Panc1 (cell line): Measurements from ENCODE around the gene DNM1. TPM values are rescaled to one million over a fixed set of nuclear protein-coding genes. Genes with fewer than 3 reads are reported as not detected.
A peak's percentile ranks its signal among the peaks of the same experiment; 100 is the strongest.

Experiments used
- ATAC-seq: fragments of 200-7000 bp; cut with Tn5 transposase; 2 replicates; pipeline ENCODE4 v1.9.1; 2020; ENCODE audit warnings: mild to moderate bottlenecking, moderate library complexity
- BruUV-seq: library from RNA; stranded (reverse); fragments of 400-500 nt; replicated peaks from 2 replicates; lab custom pipeline; 2021; lab: Mats Ljungman, UMichigan
- CTCF ChIA-PET: fragments of 300-600 bp; sonication (Branson Sonifier 250); formaldehyde crosslinking; loops from one replicate; lab custom pipeline; 2022; ENCODE audit warnings: antibody characterized with exemption; lab: Charles Lee
- POLR2A ChIA-PET: fragments of 300-600 bp; sonication (Branson Sonifier 250); formaldehyde crosslinking; loops from one replicate; lab custom pipeline; 2022; ENCODE audit warnings: antibody characterized with exemption; lab: Charles Lee
- DNase-seq: peaks from one replicate; pipeline ENCODE4 v3.0.0-alpha.2; 2010; ENCODE audit warnings: low read depth, low spot score
- H3K27ac ChIP-seq: 2 replicates; pipeline ENCODE4 v1.5.1; 2011; ENCODE audit warnings: mild to moderate bottlenecking, low read length, inconsistent platforms
- H3K27me3 ChIP-seq: fragments of 200-500 bp; sonication (Bioruptor generic); 2 replicates; pipeline ENCODE4 v1.6.0; 2014; ENCODE audit warnings: low read length, inconsistent platforms; ENCODE audit not compliant: control insufficient read depth, insufficient read depth
- H3K36me3 ChIP-seq: fragments of 200-500 bp; sonication (Bioruptor generic); 2 replicates; pipeline ENCODE4 v1.5.1; 2014; ENCODE audit warnings: inconsistent platforms, mild to moderate bottlenecking, low read length, moderate library complexity; ENCODE audit not compliant: control insufficient read depth, insufficient read depth
- H3K4me1 ChIP-seq: 2 replicates; pipeline ENCODE4 v1.5.1; 2011; ENCODE audit warnings: inconsistent platforms, mild to moderate bottlenecking, low read length, moderate library complexity; ENCODE audit not compliant: control insufficient read depth, insufficient read depth
- H3K4me3 ChIP-seq, 2 experiments: 2 replicates each; pipeline ENCODE4 v1.5.1; 2011 to 2012; ENCODE audit warnings: low read depth in 2 of 2, low read length in 2 of 2, mild to moderate bottlenecking in 2 of 2, inconsistent platforms in 1 of 2, moderate library complexity in 1 of 2
- H3K9me3 ChIP-seq: fragments of 200-500 bp; sonication (Bioruptor generic); 2 replicates; pipeline ENCODE4 v1.5.1; 2014; ENCODE audit warnings: low read depth, mild to moderate bottlenecking, inconsistent platforms, low read length, moderate library complexity; ENCODE audit not compliant: control insufficient read depth, insufficient read depth
- POLR2AphosphoS5 ChIP-seq: IDR thresholded peaks from 2 replicates; pipeline ENCODE4 v1.6.1; 2012; ENCODE audit warnings: mild to moderate bottlenecking, low read depth, low read length, moderate library complexity
- SIN3A ChIP-seq: IDR thresholded peaks from 2 replicates; pipeline ENCODE4 v1.6.1; 2012; ENCODE audit warnings: low read depth, mild to moderate bottlenecking, low read length, moderate library complexity, borderline replicate concordance; ENCODE audit not compliant: insufficient read depth
- TCF7L2 ChIP-seq: IDR thresholded peaks from 2 replicates; pipeline ENCODE4 v1.6.1; 2011; ENCODE audit warnings: mild to moderate bottlenecking, low read depth, low read length, inconsistent platforms
- in situ Hi-C: cut with HindIII; loops from 2 replicates; pipeline ENCODE4 v1.10.0; 2016; ENCODE audit warnings: low sequenced_read_pairs, low pct_unique_long_range_greater_than_20kb
- intact Hi-C: fragments of 100-400 bp; cut with micrococcal nuclease; formaldehyde crosslinking; loops from one replicate; pipeline ENCODE4 v1.10.0; 2022; ENCODE audit not compliant: unreplicated experiment
- total RNA-seq: library from RNA; stranded (reverse); gene quantifications from one replicate; pipeline ENCODE4 v1.2.1, GENCODE V29; 2021; ENCODE audit not compliant: unreplicated experiment
- TF ChIP-seq, protein P1 (sequence below), 2 experiments: IDR thresholded peaks; 2 replicates each; pipeline ENCODE4 v1.6.1; 2011 to 2012; ENCODE audit warnings: low read depth in 2 of 2, control low read depth in 1 of 2, low read length in 1 of 2, mild to moderate bottlenecking in 1 of 2, moderate library complexity in 1 of 2; ENCODE audit not compliant: insufficient read depth in 1 of 2
- TF ChIP-seq, protein P2 (sequence below): fragments of 450-650 bp; IDR thresholded peaks from 2 replicates; pipeline ENCODE4 v1.5.1; 2017; ENCODE audit warnings: mild to moderate bottlenecking

Gene DNM1
- total RNA-seq, 1 experiment from 2014 or later = 18.7 TPM

DNA sequence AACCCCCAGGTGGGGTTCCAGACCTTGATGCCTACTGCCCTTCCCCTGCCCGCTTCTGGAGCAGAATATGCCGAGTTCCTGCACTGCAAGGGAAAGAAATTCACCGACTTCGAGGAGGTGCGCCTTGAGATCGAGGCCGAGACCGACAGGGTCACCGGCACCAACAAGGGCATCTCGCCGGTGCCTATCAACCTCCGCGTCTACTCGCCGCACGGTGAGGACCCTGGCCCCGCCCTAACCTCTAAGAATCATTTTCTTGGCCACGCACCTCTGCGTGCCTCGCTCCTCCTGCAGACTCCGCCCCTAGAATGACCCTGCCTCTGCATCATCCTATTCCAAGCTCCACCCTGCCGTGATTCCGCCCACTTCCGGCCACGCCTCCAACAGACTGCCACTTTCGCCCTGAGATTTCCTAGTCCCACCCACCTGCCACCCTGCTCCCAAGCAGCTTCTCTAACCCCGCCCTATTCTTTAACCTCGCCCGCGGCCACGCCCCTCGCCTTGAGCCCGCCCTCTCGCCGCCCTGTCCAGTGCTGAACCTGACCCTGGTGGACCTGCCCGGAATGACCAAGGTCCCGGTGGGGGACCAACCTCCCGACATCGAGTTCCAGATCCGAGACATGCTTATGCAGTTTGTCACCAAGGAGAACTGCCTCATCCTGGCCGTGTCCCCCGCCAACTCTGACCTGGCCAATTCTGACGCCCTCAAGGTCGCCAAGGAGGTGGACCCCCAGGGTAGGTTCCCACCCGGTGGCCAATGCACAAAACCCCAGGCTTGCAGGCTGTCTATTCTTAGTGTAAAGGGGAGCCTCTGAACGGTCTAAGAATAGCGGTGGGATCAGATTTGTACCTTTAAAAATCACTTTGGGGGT, 15.6 kb downstream of the DNM1 start:
- H3K9me3 ChIP-seq = no peaks in the 10 kb centered on the region
- in situ Hi-C loops = no loop called here
- H3K4me1 ChIP-seq = no peaks in the 10 kb centered on the region; the same call in 1 of the 2 replicates
- intact Hi-C loops = no loop called here
- H3K4me3 ChIP-seq = peak overlapping the region; percentile 27 to 48
- ATAC-seq (peak; percentile 90), DNase-seq (peak; percentile 59)
- TF ChIP-seq, protein P1, sequence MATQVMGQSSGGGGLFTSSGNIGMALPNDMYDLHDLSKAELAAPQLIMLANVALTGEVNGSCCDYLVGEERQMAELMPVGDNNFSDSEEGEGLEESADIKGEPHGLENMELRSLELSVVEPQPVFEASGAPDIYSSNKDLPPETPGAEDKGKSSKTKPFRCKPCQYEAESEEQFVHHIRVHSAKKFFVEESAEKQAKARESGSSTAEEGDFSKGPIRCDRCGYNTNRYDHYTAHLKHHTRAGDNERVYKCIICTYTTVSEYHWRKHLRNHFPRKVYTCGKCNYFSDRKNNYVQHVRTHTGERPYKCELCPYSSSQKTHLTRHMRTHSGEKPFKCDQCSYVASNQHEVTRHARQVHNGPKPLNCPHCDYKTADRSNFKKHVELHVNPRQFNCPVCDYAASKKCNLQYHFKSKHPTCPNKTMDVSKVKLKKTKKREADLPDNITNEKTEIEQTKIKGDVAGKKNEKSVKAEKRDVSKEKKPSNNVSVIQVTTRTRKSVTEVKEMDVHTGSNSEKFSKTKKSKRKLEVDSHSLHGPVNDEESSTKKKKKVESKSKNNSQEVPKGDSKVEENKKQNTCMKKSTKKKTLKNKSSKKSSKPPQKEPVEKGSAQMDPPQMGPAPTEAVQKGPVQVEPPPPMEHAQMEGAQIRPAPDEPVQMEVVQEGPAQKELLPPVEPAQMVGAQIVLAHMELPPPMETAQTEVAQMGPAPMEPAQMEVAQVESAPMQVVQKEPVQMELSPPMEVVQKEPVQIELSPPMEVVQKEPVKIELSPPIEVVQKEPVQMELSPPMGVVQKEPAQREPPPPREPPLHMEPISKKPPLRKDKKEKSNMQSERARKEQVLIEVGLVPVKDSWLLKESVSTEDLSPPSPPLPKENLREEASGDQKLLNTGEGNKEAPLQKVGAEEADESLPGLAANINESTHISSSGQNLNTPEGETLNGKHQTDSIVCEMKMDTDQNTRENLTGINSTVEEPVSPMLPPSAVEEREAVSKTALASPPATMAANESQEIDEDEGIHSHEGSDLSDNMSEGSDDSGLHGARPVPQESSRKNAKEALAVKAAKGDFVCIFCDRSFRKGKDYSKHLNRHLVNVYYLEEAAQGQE (IDR thresholded peaks at IDR 0.05; ENCODE audit: insufficient read depth in 1 of 2, low read depth in 2 of 2, low read length in 1 of 2) = peak; percentile 84 to 89
- no peak for TF ChIP-seq SIN3A
- H3K27ac ChIP-seq = no peak overlapping the region
- H3K27me3 ChIP-seq = no peaks in the 10 kb centered on the region
- CTCF ChIA-PET = no interaction called here
- BruUV-seq = no TSS peak
- POLR2A ChIA-PET = no interaction called here
- no peaks in the 10 kb centered on the region for H3K36me3 ChIP-seq

DNA sequence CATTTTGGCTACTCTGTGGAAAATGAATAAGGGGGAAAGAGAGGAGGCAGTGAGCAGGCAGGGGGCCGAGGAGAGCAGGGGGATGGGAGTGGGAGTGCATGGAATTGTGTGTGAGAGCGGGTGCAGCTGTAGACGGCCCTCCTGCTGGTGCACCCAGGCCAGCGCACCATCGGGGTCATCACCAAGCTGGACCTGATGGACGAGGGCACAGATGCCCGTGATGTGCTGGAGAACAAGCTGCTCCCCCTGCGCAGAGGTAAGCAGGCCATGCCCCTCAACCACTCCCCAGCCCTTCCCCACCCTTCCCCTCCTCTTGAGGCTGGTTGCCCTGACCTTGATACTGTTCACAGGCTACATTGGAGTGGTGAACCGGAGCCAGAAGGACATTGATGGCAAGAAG, 16.7 kb downstream of the DNM1 start:
- Histone ChIP-seq H3K36me3 (no peaks in the 10 kb centered on the region), H3K27ac (no peak overlapping the region), H3K9me3 (no peaks in the 10 kb centered on the region), H3K4me3 (no peak overlapping the region), H3K27me3 (no peaks in the 10 kb centered on the region), H3K4me1 (no peaks in the 10 kb centered on the region; the same call in 1 of the 2 replicates)
- ChIA-PET POLR2A (no interaction called here), CTCF (no interaction called here)
- intact Hi-C loops (no loop called here), in situ Hi-C loops (no loop called here)
- no TSS peak for BruUV-seq
- TF ChIP-seq, protein P2, sequence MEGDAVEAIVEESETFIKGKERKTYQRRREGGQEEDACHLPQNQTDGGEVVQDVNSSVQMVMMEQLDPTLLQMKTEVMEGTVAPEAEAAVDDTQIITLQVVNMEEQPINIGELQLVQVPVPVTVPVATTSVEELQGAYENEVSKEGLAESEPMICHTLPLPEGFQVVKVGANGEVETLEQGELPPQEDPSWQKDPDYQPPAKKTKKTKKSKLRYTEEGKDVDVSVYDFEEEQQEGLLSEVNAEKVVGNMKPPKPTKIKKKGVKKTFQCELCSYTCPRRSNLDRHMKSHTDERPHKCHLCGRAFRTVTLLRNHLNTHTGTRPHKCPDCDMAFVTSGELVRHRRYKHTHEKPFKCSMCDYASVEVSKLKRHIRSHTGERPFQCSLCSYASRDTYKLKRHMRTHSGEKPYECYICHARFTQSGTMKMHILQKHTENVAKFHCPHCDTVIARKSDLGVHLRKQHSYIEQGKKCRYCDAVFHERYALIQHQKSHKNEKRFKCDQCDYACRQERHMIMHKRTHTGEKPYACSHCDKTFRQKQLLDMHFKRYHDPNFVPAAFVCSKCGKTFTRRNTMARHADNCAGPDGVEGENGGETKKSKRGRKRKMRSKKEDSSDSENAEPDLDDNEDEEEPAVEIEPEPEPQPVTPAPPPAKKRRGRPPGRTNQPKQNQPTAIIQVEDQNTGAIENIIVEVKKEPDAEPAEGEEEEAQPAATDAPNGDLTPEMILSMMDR = no peak
- TF ChIP-seq, protein P1 (IDR thresholded peaks at IDR 0.05; ENCODE audit: insufficient read depth in 1 of 2, low read depth in 2 of 2, low read length in 1 of 2) = no peak
- TF ChIP-seq POLR2AphosphoS5 (no peak), SIN3A (no peak), TCF7L2 (no peak)
- ATAC-seq = no peak
- no peak for DNase-seq
